Measurements from ENCODE around the gene MPND. TPM values are rescaled to one million over a fixed set of nuclear protein-coding genes. Genes with fewer than 3 reads are reported as not detected.

Gene MPND
- total RNA-seq, 1 donor from 2014 or later = 3.9 TPM

DNA sequence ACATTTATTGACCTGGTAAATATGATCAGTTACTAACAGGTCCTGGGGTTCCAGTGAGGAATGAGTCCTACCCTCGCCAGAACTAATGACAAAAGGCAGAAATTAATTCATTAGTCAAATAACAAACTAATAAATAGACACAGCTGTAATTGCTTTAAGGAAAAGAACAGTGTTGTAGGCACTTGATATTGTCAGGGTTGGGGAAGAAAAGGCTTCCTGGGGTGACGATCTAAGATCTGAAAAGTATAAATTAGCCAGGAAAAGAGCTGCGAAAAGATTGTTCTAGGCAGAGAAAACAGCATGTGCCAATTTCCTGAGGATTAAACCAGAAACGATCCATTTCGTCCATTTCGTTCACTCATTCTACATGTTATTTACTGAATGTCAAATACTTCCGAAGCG is 58.4 kb downstream of the MPND start:
- TF ChIP-seq CTCF (conservative IDR thresholded peaks at IDR 0.05; ENCODE audit: low read depth, low read length) = no peak
- no peak for DNase-seq (ENCODE audit: low read depth)
- H3K4me3 ChIP-seq (ENCODE audit: low read depth, low read length) = peak overlapping the region; percentile 50

DNA sequence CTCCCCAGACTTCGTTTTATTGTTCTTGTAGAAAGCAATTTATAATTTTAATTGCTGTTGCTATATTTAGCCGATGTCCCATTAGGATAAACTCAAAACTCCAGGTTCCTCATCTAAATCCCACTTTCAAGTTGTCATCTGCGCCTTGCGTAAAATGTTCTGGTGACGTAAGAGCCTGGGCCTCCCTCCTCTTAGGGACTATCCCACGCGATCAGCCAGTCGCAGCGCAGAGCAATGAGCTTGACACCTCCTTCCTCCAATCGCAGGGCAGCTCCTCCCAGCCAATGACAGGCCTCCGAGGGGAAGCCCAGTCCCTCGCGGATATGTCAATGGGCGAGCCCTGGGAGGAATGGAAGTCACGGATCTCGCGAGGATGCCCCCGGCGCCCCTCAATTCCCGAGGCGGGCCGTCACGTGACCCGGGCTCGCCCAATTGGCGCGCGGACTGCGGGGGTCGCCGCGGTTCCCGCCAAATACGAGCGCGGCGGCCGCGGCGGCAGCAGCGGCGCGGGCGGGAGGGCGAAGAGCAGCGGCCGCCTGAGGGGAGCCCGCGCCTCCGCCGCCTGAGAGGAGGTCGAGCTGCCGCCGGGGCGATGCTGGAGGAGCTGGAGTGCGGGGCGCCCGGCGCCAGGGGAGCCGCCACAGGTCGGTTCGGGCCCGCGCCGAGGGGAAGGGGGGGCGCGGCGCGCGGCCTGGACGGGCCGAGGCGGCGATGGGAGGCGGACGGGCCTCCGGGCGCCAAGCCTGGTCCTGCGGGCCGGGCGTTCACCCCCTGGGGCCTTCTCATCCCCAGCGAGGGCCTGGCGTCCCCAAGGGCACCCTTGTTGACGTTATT is 59.0 kb downstream of the MPND start, which contains the start of gene CHAF1A:
CHAF1A (plus strand) TSS at position 470 of the 834 bp plus-strand sequence; CDS start at position 593, 123 bp downstream.
- peak; percentile 97 for DNase-seq (ENCODE audit: low read depth)

DNA sequence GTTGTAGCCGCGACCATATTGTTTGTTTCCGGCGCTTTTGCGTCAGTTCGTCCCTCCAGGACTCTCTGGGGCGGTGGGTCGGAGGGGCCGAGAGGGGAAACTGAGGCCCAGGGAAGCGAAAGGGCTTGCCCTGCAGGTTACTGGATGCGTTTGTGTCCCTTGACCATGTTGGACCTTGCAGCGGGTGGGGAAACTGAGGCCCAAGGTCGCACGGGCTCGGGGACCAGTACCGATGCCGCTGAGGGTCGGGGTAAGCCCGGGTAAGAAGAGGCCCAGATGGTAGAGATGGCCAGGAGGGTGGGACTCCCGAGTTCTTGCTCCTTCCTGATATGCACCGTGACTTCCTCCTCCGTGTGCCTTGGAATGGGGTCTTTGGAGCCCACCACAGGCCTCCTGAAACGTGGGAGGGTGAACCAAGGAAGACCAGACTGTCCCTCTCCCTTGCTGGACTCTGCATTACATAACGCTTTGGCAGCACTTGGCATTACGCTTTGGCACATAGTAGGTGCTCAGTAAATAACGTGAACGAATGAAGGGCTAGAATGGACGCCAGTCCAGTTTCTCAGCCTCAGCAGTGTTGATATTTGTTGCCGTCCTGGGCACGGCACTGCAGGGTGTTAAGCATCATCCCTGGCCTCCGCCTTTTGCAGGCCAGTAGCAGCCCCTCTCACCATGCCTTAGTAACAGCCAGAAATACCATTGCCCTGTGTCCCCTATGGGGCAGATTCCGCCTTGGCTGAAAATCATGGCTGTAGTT is 59.8 kb downstream of the MPND start:
- TF ChIP-seq CTCF (conservative IDR thresholded peaks at IDR 0.05; ENCODE audit: low read depth, low read length) = no peak
- no peak for DNase-seq (ENCODE audit: low read depth)
- peak overlapping the region; percentile 93 for H3K4me3 ChIP-seq (ENCODE audit: low read depth, low read length)

More for the DNA sequence above, 59.0 kb downstream of the MPND start, which contains the start of gene CHAF1A:
- peak within 1 kb of the TSS; percentile 93 for H3K4me3 ChIP-seq (ENCODE audit: low read depth, low read length)
- no peak for TF ChIP-seq CTCF (conservative IDR thresholded peaks at IDR 0.05; ENCODE audit: low read depth, low read length)

GRCh38 chr19:4405977-4406376 is 62.6 kb downstream of the MPND start:
- no peak for DNase-seq (ENCODE audit: low read depth)
- TF ChIP-seq CTCF (conservative IDR thresholded peaks at IDR 0.05; ENCODE audit: low read depth, low read length) = no peak
- no peak overlapping the region for H3K4me3 ChIP-seq (ENCODE audit: low read depth, low read length)

GRCh38 chr19:4406626-4407025 is 63.3 kb downstream of the MPND start:
- H3K4me3 ChIP-seq (ENCODE audit: low read depth, low read length) = no peak overlapping the region
- DNase-seq (ENCODE audit: low read depth) = no peak
- TF ChIP-seq CTCF (conservative IDR thresholded peaks at IDR 0.05; ENCODE audit: low read depth, low read length) = no peak

GRCh38 chr19:4409123-4409933 is 66.0 kb downstream of the MPND start:
- no peak for TF ChIP-seq CTCF (conservative IDR thresholded peaks at IDR 0.05; ENCODE audit: low read depth, low read length)
- DNase-seq (ENCODE audit: low read depth) = no peak
- H3K4me3 ChIP-seq (ENCODE audit: low read depth, low read length) = no peak overlapping the region
